ENCODE data around the gene TPSB2. TPM values are rescaled to one million over a fixed set of nuclear protein-coding genes. Genes with fewer than 3 reads are reported as not detected.

Gene TPSB2
- total and polyA plus RNA-seq, 9 of the 15 experiments (the other 6 are each of a cell fraction or from before 2014, with no cell fraction given) = 0.18 TPM; not detected in 8

GRCh38 chr16:1265826-1266225 is 35.8 kb upstream of the TPSB2 start (continued):
- TF ChIP-seq ATF2 (CRISPR knock-in tag; IDR thresholded peaks at IDR 0.05) = no peak

- ChIA-PET CTCF (ENCODE audit: low intra/inter-chr PET ratio) (no interaction called here), POLR2A (no interaction called here)
- Histone ChIP-seq H4K20me1 (replicated peaks; ENCODE audit: control insufficient read depth, insufficient read depth, low read length) (no peaks in the 10 kb centered on the region), H3K79me2 (ENCODE audit: control insufficient read depth, insufficient read depth, low read length) (no peaks in the 10 kb centered on the region), H3K27ac (ENCODE audit: extremely low read depth, low read depth, low read length) (no peak overlapping the region), H3K36me3 (ENCODE audit: control insufficient read depth, insufficient read depth, low read length) (no peaks in the 10 kb centered on the region), H3K4me2 (ENCODE audit: insufficient read depth, low read length) (no peak overlapping the region), H3K27me3 (ENCODE audit: control insufficient read depth in 2 of 2, insufficient read depth in 2 of 2, low read length in 2 of 2) (peaks cover 13 to 41% of the 10 kb centered on the region in 2 experiments; a peak in 4 of 5 replicates), H3K9me1 (ENCODE audit: control insufficient read depth, insufficient read depth, low read length) (peaks cover under 1% of the 10 kb centered on the region), H3K9ac (ENCODE audit: insufficient read depth in 1 of 2, low read depth in 2 of 2, low read length in 2 of 2) (no peak overlapping the region), H3K9me3 (replicated peaks; ENCODE audit: control insufficient read depth, insufficient read depth, low read depth, low read length) (peaks cover 7% of the 10 kb centered on the region; the same call in 1 of the 2 replicates), H3K4me3 (no peak overlapping the region), H2AFZ (ENCODE audit: low read depth, low read length) (no peak overlapping the region), H3K4me1 (replicated peaks in 1 of 2; ENCODE audit: control insufficient read depth in 2 of 2, insufficient read depth in 2 of 2, low read length in 2 of 2) (peaks cover 3 to 33% of the 10 kb centered on the region in 2 experiments; a peak in 3 of 5 replicates)
- peak; percentile 93; the same call in 1 of the 2 replicates for TF ChIP-seq ZBTB43 (CRISPR knock-in tag; IDR thresholded peaks at IDR 0.05)
- no peak for TF ChIP-seq KLF16 (IDR thresholded peaks at IDR 0.05)
- BruUV-seq (replicated peaks) = no TSS peak
- intact Hi-C loops (cut with micrococcal nuclease) (no loop called here), in situ Hi-C loops (cut with MboI) (no loop called here)
- no peak for FAIRE-seq
- DNase-seq (ENCODE audit: extremely low read depth in 1 of 4, low spot score in 3 of 4) = no peak
- WGBS (ENCODE audit: insufficient coverage, low coverage, missing lambda C conversion rate) = 17% methylated on average over 11 of the region's 13 CpGs
- no peak for ATAC-seq
Observed at GRCh38 chr16:1265090-1265630, 35.2 kb upstream of the TPSB2 start.

Data from K562 (cell line).